Colon (tissue), 2 donors: Measurements from ENCODE around the gene LMX1B.

Source experiments
- FAIRE-seq: peaks from 2 replicates; lab custom pipeline; 2012; peaks lifted over from hg19 to GRCh38; lab: Jason Lieb, UNC
- donor health status: control.
- donor health status: control.

LMX1B gene

DNA sequence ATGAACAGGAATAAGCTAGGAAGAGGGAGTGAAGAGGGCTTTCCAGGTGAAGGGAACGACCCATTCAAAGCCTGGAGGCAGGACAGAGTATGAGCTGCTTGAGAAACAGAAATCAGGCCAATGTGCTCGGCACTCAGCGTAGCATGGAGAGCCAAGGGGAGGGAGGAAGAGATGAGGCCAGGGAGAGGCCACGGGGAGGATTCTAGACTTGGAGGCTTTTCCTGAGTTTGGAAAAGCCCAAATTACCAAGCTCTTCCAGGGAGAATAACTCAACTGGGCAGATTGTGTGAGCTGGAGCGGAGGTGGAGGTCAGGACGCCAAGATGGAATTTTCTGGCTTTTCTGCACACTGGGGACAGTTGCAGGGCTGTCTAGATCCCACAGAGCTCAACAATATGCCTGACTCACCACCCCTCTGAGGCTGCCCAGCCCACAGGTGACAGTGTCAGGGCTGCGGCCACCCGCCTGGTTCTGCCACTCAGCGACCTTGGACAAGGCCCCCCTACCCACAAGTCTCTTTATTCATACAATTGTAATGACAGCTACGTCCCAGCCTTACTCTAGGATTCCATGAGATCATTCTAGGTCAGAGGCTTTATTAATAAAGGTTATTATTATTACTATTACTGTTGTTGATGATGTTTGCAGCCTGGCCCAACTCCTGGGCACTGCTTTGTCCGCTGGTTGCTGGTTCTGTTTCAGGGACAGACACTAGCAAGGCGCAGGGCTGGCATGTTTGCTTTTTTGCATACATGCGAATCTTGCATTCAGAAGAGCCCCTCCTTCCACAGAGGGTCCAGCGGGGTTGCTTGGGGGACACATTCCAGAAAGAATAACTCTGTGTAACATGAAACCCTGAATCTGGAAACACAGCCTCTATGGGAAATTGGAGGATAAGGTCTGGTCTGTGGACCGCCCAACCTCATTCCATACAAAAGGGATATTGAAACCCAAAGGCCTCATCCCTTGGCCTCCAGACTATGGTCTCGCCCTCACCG lies 9.4 kb upstream of the LMX1B start:
- FAIRE-seq: no peak

DNA sequence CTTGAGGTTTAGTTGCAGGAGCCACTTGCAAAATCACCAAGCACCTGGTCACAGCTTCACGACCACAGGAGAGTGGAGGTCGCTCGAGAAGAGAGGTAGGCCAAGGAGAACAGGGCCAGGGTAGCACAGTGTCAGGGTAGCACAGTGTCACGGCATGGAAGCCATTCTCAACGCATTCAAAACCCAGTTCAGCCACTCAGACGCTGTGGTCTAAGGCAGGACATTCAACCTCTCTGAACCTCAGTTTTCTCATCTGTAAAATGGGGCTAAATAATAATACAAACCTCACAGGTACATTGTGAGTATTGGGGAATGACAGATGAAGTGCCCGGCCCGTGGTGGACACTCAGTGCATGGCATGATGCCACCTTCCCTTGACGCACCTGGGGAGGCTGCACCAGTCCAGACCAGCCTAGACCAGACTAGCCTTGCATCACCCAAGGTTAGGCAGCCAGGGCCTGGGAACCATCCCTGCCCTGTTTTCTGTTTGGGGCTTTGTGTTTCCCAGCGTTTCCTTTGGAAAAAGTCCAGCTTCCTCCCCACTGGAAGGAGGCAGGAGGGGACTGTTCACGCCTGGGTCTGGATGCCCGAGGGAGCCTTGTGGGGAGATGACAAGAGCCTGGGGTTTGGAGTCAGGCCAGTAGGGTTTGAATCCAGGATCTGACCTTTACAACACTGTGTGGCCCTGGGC lies 7.8 kb upstream of the LMX1B start:
- FAIRE-seq: no peak

DNA sequence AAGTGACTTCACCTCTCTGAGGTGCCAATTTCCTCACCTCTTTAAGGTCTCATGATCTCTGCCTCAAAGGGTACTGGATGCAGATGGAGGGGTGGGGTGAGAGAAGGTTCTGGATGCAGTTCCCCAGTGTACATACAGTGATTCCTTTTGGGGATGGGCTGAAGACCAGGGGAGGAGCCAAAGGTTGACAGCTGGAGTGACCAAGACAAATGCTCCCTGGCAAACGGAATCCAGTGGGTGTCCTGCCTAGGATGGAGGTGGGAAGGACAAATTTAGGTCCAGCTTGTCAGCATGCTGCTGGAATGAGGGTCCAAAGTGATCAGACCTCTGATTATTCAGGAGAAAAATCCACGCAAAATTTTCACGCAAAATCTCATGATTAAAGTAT lies 7.3 kb upstream of the LMX1B start:
- FAIRE-seq: no peak

DNA sequence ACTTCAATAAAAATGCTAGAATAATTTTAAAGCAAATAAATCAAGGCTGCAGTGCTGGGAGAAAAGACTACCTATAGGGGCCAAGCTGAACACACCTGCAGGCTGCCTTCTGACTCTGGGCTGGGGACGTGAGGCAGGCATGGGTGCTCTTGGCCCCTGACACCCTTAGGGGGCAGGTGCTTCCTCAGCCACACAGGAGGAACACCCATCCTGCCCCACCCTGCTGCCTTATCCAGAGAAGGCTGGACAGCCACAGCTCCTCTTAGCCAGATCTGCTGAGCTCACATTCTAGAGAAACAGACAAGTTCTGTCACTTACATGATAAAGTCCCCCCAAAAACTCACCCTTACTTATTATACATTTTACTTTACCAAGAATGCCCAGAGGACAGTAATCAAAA lies 6.6 kb upstream of the LMX1B start:
- no peak for FAIRE-seq

DNA sequence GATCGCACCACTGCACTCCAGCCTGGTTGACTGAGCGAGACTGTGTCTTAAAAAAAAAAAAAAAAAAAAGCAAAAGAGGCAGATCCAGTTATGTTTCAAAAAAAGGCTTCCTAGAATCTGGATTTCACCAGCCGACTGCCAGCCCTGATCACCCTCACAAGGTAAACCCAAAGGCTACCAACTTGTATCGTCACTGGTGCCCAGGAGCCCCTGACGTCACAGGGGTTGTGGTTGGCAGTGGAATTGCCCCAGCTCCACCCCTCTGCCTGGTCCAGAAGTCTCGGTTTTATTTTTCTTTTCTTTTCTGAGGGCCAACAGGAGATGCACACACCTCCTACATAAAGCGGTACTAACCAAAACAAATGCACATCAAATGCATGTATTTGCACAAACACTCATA lies 6.0 kb upstream of the LMX1B start:
- no peak for FAIRE-seq

- FAIRE-seq: no peak
Observed at GRCh38 chr9:126608551-126608950, 5.2 kb upstream of the LMX1B start.

DNA sequence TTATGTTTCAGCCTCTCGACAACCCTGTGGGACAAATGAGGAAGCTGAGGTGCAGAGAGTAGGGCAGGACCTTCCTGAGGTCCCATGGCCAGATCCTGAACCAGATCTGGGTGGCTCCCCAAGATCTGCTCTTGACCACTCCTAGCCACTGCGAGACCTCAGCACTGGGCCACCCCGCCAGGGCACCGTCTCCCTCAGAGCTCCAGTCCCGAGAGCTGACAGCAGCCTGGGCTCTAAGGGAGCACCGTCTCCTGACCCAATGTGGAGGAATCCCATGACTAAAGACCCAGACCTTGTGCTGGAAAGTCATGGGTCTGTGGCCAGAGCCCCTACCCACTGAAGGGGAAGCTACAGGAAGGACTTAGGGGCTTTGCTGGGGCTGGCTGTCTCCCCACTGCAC lies 4.5 kb upstream of the LMX1B start:
- no peak for FAIRE-seq

DNA sequence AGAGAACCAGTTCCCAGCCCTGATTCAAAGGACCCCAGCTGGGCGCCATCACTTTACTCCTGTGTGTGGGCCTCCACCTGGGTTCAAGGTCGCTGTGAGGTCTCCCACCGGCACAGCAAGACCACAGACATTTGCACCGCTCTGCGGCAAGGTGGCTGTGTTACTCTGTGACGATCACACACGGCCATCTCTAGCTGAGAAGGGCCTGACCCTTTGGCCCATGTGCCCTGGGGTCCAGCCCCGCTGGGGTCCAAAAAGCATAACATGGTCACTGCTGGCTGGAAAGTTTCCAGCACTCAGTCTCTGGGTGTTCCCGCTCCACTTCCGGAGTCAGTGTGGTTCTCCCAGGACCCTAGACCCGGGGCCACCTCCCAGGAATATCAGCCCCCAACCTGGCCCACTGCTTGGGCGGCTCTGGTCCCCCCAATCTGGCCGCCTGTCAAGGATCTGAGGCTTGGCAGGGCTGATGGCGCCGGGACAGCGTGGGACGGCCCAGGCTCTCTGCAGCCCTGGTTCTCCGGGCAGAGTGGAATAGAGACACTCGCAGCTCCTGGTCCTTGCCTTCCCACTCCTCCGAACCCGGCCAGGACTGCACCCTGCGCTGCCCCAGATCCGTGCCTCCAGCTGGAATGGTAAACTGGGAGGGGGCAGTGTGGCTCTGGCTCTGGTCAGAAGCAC lies 3.9 kb upstream of the LMX1B start:
- no peak for FAIRE-seq

GRCh38 chr9:126611193-126611591 lies 2.5 kb upstream of the LMX1B start:
- no peak for FAIRE-seq

- FAIRE-seq: no peak
Observed at GRCh38 chr9:126611592-126612325, 2.0 kb upstream of the LMX1B start.

DNA sequence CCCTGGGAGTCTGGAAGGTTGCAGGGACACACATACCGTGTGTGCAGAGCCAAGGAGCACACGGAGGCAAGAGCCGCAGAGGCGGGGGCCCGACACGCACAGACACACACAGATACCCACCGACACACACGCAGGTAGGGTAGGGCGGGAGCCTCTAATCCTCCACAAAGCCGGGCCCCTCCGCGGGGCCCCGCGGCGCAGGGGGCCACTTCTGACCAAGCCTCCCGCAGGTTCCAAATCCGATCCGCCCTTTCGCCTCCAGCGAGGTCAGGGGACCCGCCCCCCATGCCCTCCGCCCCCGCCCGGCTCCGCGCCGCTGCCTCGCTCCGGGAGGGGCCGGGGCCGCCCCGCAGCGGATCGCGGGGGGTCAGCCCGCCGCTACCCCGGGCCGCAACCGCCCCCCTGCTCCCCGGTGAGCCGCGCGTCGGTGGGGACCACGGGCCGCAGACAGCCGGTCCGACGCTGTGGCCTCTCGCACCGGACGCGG lies 1.4 kb upstream of the LMX1B start:
- FAIRE-seq: no peak

- no peak for FAIRE-seq
Observed at GRCh38 chr9:126612813-126613641, 701 bp upstream of the LMX1B start.

GRCh38 chr9:126614088-126614454 lies 343 bp downstream of the LMX1B start:
- FAIRE-seq: no peak

GRCh38 chr9:126614455-126615244 lies 922 bp downstream of the LMX1B start:
- FAIRE-seq: no peak

GRCh38 chr9:126615245-126615790 lies 1.6 kb downstream of the LMX1B start:
- no peak for FAIRE-seq

DNA sequence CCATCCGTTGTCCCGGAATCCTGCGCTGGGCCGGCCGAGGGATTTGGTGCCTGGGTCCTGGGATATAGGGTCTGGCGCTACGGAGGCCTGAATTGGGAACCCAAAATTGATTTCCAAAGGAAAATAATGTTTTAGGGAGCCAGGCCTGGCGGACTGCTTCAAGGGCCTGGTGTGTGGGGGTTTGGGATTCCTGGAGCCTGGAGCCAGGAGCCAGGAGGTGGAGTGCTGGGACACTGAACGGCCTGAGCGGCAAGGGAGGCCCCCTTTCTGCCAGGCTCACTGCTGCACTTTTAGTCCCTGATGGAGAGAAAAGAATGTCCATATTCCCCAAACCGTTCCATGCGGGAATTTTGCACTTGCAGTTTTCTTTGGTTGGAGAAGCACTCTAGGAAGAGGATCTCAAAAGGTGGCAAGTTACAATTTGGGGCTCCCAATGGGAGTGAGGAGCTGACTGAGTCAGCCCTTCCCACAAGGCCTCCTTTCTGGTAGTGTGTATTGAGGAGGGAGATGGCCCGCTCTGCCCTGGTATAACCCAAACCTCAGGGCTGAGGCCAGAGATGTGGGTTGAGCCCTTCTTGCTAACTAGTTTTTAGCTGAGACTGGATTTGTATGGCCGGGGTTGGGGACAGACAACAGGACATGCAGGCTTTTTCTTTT lies 2.2 kb downstream of the LMX1B start:
- FAIRE-seq: no peak

DNA sequence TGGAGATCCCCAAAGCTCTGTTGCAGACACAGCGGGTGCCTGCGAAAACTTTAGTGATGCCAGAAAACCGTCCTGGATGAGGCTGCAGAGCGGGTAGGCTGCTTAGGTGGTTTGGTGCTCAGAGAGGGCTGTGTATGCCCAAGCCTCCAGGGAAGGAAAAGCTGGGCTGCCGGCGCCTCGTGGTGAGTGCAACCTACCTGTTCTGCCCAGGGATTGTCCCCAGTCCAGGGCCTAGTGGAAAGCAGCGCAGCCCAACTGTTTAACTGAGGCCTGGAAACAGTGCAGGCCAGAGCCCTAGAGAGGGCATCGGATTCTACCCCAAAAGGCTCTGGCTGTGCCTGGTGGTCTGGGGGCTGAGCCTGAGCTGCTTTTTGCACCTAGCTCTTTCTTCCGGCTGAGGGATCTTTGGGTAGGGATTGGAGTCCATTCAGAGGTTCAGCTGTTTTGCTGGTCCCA lies 2.8 kb downstream of the LMX1B start:
- FAIRE-seq: no peak

- FAIRE-seq: no peak
Observed at GRCh38 chr9:126617003-126617822, 3.5 kb downstream of the LMX1B start.

DNA sequence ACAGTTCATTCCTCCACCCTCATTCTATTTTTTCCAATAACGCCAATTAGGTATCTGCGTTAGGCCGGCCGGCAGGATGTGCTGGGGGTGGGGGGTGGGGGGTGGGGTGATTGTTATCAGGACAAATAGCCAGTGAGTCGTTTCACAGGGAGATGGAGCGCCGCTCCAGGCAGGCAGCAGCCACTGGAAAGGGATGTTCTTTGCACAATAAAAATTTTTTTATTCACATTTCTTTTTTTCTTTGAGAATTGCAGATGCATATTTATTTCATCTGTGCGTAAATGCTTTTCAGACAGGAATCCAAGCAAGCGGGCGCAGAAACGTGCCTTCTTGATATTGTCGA lies 4.1 kb downstream of the LMX1B start:
- no peak for FAIRE-seq
